ENCODE results near the gene PLXDC2. TPM values are rescaled to one million over a fixed set of nuclear protein-coding genes. Genes with fewer than 3 reads are reported as not detected.

The PLXDC2 gene
- total RNA-seq, 2 experiments from 2014 or later, result not detected

DNA sequence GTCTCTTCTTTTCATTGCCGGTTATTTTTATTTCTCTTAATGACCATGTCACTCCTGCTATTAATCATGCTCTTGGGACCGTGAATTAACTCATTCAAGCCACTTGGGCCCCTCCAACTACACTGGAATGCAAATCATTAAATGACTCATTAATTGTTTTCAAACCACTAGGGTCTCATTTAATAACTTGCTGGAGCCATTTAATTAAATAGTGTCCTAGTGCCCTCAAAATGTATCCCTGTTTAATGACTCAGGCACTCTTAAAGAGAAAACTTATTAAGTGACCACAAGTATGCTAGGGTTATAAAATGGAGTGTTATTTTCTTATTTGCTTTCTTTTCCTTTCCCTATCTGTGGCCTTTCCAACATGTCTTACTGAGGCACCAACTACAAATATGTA is 73.0 kb downstream of the PLXDC2 start:
- Mint-ChIP-seq H3K4me3 (no peak overlapping the region), H3K9me3 (peaks cover 5% of the 10 kb centered on the region), H3K36me3 (ENCODE audit: low read depth) (no peaks in the 10 kb centered on the region), H3K4me1 (no peaks in the 10 kb centered on the region), H3K27ac (no peak overlapping the region), H3K27me3 (no peaks in the 10 kb centered on the region)
- POLR2A ChIA-PET, result no interaction called here
- no peak for DNase-seq
- CTCF ChIA-PET, result no interaction called here

DNA sequence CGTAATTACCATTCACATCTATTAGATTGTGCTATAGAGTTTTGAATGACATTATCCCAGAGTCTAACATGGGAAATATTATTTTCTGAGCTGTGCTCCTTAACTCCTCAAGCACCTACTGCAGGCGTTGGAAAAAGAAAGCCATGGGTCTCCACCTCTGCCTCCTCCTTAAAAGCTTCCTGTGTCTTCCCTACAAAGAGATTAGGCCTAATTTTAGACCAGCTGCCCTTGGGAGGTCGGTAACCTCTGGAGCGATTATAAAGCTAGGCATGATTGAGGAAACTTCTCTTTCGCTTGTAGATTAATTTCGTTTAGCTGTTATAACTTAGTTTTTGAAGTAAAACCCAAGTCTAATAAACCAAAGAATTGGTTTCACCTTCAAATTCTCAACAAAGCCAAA is 75.2 kb downstream of the PLXDC2 start:
- ChIA-PET POLR2A (no interaction called here), CTCF (no interaction called here)
- H3K4me3 Mint-ChIP-seq, result no peak overlapping the region
- no peaks in the 10 kb centered on the region for H3K4me1 Mint-ChIP-seq
- H3K27ac Mint-ChIP-seq, result no peak overlapping the region
- no peak for DNase-seq
- no peaks in the 10 kb centered on the region for H3K27me3 Mint-ChIP-seq
- H3K36me3 Mint-ChIP-seq (ENCODE audit: low read depth), result no peaks in the 10 kb centered on the region
- peaks cover 11% of the 10 kb centered on the region for H3K9me3 Mint-ChIP-seq

DNA sequence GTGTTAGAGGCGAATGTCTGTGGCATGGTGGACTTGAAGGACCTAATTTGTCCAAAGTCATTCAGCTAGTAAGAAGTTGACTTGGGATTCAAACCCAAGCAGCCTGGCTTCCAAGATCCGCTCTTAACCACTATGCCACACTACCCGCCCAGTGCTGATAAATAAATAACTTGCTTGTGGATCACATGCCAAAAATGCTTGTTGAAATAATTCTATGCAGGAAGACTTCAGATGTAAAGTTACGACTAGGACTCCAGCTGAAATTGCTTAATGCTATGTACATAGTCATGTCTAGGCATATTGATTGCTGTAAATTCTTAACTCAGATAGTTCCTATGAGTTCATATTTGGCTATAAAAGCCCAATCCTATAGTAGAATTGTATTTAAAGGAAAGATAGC is 76.0 kb downstream of the PLXDC2 start:
- H3K27me3 Mint-ChIP-seq, result no peaks in the 10 kb centered on the region
- H3K4me1 Mint-ChIP-seq, result no peaks in the 10 kb centered on the region
- no peak overlapping the region for H3K27ac Mint-ChIP-seq
- ChIA-PET POLR2A (no interaction called here), CTCF (no interaction called here)
- no peak overlapping the region for H3K4me3 Mint-ChIP-seq
- H3K36me3 Mint-ChIP-seq (ENCODE audit: low read depth), result no peaks in the 10 kb centered on the region
- DNase-seq, result no peak
- peaks cover 11% of the 10 kb centered on the region for H3K9me3 Mint-ChIP-seq

DNA sequence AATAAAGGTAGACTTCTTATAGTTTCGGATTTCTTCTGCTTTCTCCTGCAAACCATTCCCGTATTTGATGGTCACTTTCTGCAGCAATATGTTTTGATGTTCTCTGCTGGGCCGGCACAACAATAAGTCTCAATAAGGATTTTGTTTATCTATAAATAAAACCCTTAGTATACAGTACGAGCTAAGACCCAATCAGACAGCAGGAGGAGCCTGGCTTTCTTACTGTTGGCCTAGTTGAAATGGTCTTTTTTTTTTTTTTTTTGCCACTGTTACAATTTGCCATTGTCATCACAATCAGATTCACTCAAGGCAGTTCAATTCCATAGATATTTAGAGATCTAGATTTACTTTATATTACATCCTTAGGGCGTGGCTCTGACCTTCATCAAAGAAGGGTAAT is 76.4 kb downstream of the PLXDC2 start:
- Mint-ChIP-seq H3K4me3 (no peak overlapping the region), H3K4me1 (no peaks in the 10 kb centered on the region), H3K9me3 (peaks cover 11% of the 10 kb centered on the region), H3K27ac (no peak overlapping the region), H3K27me3 (no peaks in the 10 kb centered on the region), H3K36me3 (ENCODE audit: low read depth) (no peaks in the 10 kb centered on the region)
- POLR2A ChIA-PET, result no interaction called here
- DNase-seq, result no peak
- CTCF ChIA-PET, result no interaction called here

DNA sequence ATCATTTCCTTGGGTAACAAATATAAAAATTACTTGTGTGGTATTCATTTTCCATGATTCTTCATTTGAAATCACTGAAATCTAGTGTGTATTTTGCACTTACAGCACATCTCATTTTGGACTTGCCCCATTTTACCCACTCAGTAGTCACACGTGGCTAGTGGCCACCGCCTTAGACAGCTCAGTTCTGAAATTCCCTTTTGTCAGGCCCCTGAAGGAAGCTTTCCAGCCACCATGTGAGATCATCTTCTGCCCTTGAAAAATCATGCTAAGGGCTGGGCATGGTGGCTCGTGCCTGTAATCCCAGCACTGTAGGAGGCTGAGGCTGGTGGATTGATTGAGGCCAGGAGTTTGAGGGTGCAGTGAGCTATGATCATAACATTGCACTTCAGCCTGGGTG is 79.3 kb downstream of the PLXDC2 start:
- Mint-ChIP-seq H3K4me1 (no peaks in the 10 kb centered on the region), H3K4me3 (no peak overlapping the region), H3K27me3 (no peaks in the 10 kb centered on the region), H3K36me3 (ENCODE audit: low read depth) (no peaks in the 10 kb centered on the region), H3K9me3 (peaks cover 15% of the 10 kb centered on the region), H3K27ac (no peak overlapping the region)
- CTCF ChIA-PET, result no interaction called here
- POLR2A ChIA-PET, result no interaction called here
- DNase-seq, result no peak

DNA sequence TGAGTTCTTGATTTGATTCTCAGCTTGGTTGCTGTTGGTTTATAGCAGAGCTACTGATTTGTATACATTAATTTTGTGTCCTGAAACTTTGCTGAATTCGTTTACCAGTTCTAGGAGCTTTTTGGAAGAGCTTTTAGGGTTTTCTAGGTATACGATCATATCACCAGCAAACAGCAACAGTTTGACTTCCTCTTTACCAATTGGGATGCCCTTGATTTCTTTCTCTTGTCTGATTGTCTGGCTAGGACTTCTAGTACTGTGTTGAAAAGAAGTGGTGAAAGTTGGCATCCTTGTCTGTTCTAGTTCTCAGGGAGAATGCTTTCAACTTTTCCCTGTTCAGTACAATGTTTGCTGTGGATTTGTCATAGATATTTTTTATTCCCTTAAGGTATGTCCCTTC is 86.2 kb downstream of the PLXDC2 start:
- ChIA-PET CTCF (no interaction called here), POLR2A (no interaction called here)
- no peak overlapping the region for H3K27ac Mint-ChIP-seq
- H3K27me3 Mint-ChIP-seq, result no peaks in the 10 kb centered on the region
- no peak overlapping the region for H3K4me3 Mint-ChIP-seq
- peaks cover 10% of the 10 kb centered on the region for H3K9me3 Mint-ChIP-seq
- no peak for DNase-seq
- H3K36me3 Mint-ChIP-seq (ENCODE audit: low read depth), result no peaks in the 10 kb centered on the region
- H3K4me1 Mint-ChIP-seq, result no peaks in the 10 kb centered on the region

DNA sequence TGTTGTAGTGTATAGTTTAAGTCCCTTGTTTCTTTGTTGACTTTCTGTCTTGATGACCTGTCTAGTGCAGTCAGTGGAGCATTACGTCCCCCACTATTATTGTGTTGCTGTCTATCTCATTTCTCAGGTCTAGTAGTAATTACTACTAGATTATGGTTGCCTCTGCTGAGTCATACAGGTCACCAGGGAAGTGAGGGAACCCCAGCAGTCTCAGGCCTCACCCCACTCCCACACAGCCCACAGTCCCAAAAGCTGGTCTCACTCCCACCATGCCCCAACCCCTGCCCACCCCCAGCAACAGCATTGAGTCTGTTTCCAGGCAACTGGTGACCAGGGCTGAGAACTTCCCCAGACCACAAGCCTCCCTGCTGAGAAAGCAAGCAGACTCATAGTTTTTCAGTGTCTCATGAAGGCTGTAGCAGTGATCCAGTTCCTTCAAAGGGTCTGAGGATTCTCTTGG is 88.0 kb downstream of the PLXDC2 start:
- no peak overlapping the region for H3K4me3 Mint-ChIP-seq
- H3K36me3 Mint-ChIP-seq (ENCODE audit: low read depth), result no peaks in the 10 kb centered on the region
- POLR2A ChIA-PET, result no interaction called here
- peaks cover 8% of the 10 kb centered on the region for H3K9me3 Mint-ChIP-seq
- H3K27me3 Mint-ChIP-seq, result no peaks in the 10 kb centered on the region
- DNase-seq, result no peak
- no peak overlapping the region for H3K27ac Mint-ChIP-seq
- CTCF ChIA-PET, result no interaction called here
- no peaks in the 10 kb centered on the region for H3K4me1 Mint-ChIP-seq

DNA sequence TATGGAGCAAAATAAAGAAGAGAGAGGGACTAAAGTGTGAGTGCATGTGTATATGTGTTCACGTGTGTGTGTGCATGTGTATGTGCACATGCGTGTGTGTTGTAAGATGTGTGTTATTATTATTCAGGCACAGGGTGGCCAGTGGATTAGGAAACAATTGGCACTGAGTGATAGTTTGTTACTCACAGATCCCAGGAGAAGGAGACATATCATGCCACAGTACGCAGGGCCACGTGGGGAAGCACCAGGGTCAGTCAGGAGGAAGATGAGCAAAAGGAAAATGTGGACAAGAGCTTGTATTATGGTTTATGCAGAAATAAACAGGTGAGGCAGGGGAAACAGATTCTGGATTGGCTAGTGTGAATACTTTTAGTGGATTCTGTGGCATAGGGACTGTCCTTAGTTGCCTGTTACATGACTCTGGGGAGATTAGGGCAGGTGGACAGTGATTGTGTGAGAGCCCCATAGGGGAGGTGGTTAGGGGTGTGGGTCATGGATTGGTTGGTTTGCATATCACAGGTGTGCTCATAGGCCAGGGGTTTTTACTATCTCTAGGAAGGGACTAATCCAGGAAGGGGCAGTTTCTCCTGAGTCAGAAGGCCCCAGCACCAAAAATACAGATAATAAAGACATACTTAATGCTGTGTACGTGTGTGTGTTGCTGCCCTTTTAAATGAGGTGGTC is 90.0 kb downstream of the PLXDC2 start:
- ChIA-PET CTCF (no interaction called here), POLR2A (no interaction called here)
- Mint-ChIP-seq H3K4me1 (no peaks in the 10 kb centered on the region), H3K27me3 (no peaks in the 10 kb centered on the region), H3K9me3 (peaks cover 11% of the 10 kb centered on the region), H3K27ac (no peak overlapping the region), H3K4me3 (no peak overlapping the region), H3K36me3 (ENCODE audit: low read depth) (no peaks in the 10 kb centered on the region)
- DNase-seq, result no peak

DNA sequence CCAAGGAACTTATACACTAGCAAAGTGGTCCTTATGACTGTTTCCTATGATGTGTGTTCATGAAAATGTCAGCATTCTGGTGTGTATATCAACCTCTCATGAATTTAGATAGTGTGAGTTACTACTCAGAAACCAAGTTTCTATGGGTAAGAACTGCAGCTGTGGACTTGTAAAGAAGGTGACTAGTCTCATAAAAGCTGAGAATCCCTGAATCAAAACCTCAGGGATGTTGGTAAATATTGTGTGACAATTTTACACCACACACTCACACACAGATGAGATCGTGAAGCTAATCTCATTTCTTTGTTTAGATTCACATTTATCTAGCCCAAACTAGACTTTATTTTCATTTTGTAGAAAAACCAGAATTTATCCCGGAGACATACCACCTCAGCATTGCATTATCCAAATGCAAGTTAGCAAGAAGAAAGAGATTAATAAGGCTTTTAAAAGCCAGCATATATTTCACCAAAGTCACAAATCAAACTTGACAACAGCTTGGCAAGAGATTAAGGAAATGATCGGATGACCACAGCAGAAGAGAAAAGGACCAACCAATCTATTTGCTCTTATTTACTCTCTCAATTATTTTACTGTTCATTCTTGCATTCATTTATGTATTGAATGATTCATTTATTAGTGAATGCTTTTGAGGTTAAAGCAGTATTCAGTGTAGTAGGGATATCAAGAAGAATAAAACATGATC is 92.9 kb downstream of the PLXDC2 start:
- H3K9me3 Mint-ChIP-seq, result peaks cover 11% of the 10 kb centered on the region
- H3K36me3 Mint-ChIP-seq (ENCODE audit: low read depth), result no peaks in the 10 kb centered on the region
- DNase-seq, result no peak
- CTCF ChIA-PET, result no interaction called here
- H3K4me1 Mint-ChIP-seq, result no peaks in the 10 kb centered on the region
- no peaks in the 10 kb centered on the region for H3K27me3 Mint-ChIP-seq
- H3K4me3 Mint-ChIP-seq, result no peak overlapping the region
- H3K27ac Mint-ChIP-seq, result no peak overlapping the region
- POLR2A ChIA-PET, result no interaction called here

DNA sequence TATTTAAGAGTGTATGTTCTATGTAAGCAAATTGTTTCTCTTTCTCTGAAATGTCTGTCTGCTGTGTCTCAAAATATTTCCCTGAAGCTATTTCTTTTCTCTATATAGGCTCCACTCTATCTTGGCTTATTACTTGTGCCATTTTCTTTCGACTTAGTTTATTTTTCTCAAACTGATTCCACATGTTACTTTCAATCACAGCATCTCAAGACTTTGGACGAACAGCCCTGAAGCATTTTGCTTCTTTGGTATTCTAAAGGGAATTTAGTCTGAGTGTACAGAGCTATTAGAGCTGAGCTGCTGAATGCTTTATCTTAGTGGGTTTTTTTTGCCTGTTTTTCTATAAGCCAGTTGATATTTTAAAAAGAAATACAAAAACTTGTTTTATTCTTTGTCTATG is 95.7 kb downstream of the PLXDC2 start:
- no peak for DNase-seq
- H3K4me1 Mint-ChIP-seq, result no peaks in the 10 kb centered on the region
- ChIA-PET CTCF (no interaction called here), POLR2A (no interaction called here)
- H3K36me3 Mint-ChIP-seq (ENCODE audit: low read depth), result no peaks in the 10 kb centered on the region
- H3K9me3 Mint-ChIP-seq, result peaks cover 13% of the 10 kb centered on the region
- no peak overlapping the region for H3K4me3 Mint-ChIP-seq
- H3K27ac Mint-ChIP-seq, result no peak overlapping the region
- no peaks in the 10 kb centered on the region for H3K27me3 Mint-ChIP-seq

DNA sequence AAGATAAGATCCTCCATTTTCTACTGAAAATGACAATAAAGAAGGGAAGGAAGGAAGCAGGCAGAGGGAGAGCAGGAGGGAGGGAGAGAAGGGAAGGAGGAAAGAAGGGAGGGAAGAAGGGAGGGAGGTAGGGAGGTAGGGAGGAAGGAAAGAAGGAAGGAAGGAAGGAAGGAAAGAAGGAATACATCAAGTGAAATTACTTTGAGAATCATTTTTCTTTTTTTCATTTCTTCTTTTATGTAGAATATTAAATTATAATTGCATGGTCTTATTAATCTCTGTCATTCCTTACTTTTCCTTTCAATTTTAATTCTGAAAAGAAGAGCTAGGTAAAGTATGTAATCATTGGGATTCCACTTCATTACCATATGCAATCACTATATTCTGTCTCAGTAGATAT is 97.8 kb downstream of the PLXDC2 start:
- Mint-ChIP-seq H3K9me3 (peaks cover 13% of the 10 kb centered on the region), H3K27me3 (no peaks in the 10 kb centered on the region), H3K4me3 (no peak overlapping the region), H3K27ac (no peak overlapping the region), H3K4me1 (no peaks in the 10 kb centered on the region), H3K36me3 (ENCODE audit: low read depth) (no peaks in the 10 kb centered on the region)
- no peak for DNase-seq
- ChIA-PET POLR2A (no interaction called here), CTCF (no interaction called here)

DNA sequence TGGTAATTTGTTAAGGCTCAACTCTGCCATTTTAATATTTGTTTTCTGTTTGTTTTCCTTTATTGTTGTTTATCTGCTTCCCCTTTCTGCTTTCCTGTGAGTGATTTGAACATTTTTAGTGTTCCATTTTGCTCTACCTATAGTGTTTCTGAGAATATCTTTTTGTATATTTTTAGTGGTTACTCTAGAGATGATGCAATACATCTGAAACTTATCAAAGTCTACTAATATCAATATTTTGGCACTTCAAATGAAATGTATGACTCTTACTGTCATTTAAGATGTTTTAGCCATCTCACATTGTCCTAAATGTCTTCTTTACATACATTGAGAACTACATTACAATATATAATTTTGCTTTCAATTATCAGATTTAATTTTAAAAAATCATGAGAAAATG is 98.9 kb downstream of the PLXDC2 start:
- H3K27ac Mint-ChIP-seq, result no peak overlapping the region
- CTCF ChIA-PET, result no interaction called here
- DNase-seq, result no peak
- no peaks in the 10 kb centered on the region for H3K36me3 Mint-ChIP-seq (ENCODE audit: low read depth)
- H3K27me3 Mint-ChIP-seq, result no peaks in the 10 kb centered on the region
- H3K9me3 Mint-ChIP-seq, result peaks cover 10% of the 10 kb centered on the region
- POLR2A ChIA-PET, result no interaction called here
- H3K4me1 Mint-ChIP-seq, result no peaks in the 10 kb centered on the region
- H3K4me3 Mint-ChIP-seq, result no peak overlapping the region

DNA sequence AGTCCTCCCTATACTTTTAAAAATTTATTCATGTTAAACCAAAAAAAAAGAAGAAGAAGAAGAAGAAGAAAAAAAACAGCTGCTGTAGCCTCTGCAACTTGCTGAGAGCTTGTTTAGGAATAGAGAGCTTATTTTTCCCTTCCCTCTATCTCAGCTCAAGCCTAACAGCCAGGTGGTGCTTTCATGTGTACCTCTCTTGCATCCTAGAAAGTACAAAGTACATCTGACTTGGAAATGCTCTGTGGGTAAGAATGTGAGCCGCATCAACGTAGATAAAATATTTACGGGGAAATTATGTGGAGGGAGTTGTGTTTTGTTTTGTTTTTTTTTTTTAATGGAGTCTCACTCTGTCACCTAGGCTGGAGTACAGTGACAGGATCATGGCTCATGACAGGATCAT is 99.6 kb downstream of the PLXDC2 start:
- Mint-ChIP-seq H3K4me1 (no peaks in the 10 kb centered on the region), H3K4me3 (no peak overlapping the region), H3K36me3 (ENCODE audit: low read depth) (no peaks in the 10 kb centered on the region), H3K27ac (no peak overlapping the region), H3K27me3 (no peaks in the 10 kb centered on the region), H3K9me3 (peaks cover 10% of the 10 kb centered on the region)
- POLR2A ChIA-PET, result no interaction called here
- DNase-seq, result no peak
- CTCF ChIA-PET, result no interaction called here

DNA sequence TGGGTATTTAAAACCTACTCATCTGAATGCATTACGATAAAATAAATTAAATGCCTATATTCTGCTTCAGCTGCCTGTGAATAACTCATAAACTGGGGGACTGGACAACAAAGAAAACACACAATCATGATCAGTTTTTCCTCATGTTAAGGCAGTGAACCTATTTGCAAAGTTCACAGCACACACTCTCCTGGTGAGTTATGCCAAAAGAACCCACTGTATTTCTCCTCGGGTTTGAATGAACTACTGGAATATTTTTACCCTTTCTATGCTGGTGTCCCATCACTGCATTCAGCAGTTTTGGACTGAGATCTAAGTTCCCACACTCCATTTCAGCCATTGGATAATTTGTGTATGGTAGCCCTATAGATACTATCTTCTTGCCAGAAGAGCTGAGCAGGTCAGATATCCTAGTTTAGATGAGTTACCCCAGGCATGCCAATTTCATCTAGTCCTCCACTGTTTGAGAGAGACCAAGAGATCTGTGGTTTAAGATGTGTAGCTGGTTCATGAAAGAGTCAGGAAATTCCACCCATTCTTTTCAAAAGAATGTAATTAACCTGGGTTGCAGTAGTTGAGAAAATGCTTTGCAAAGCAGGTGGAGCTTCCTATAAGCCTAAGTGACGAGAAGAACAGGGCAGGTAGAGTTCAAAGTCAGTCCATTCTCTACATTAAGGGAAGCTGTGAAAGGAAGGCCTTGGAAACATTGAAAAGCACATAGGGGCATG is 101.7 kb downstream of the PLXDC2 start:
- CTCF ChIA-PET, result no interaction called here
- peaks cover 12% of the 10 kb centered on the region for H3K9me3 Mint-ChIP-seq
- H3K36me3 Mint-ChIP-seq (ENCODE audit: low read depth), result no peaks in the 10 kb centered on the region
- DNase-seq, result no peak
- H3K27ac Mint-ChIP-seq, result no peak overlapping the region
- POLR2A ChIA-PET, result no interaction called here
- no peak overlapping the region for H3K4me3 Mint-ChIP-seq
- H3K4me1 Mint-ChIP-seq, result no peaks in the 10 kb centered on the region
- H3K27me3 Mint-ChIP-seq, result no peaks in the 10 kb centered on the region

All from activated CD4-positive, alpha-beta memory T cell treated with anti-CD3 and anti-CD28 coated beads, Interleukin-2, amount 10 ng/mL, durations not matched to agents 7 days and 5 days (primary cell).